HCT116 (cell line): ENCODE results near the gene RFC4. TPM values are rescaled to one million over a fixed set of nuclear protein-coding genes. Genes with fewer than 3 reads are reported as not detected.

ENCODE experiments used
- ATAC-seq: fragments of 200-7000 bp; cut with Tn5 transposase; 2 replicates; pipeline ENCODE4 v1.9.1; 2020; ENCODE audit warnings: mild to moderate bottlenecking, moderate library complexity
- BruUV-seq: library from RNA; stranded (reverse); fragments of 400-500 nt; replicated peaks from 2 replicates; lab custom pipeline; 2021; lab: Mats Ljungman, UMichigan
- CTCF ChIA-PET: fragments of 300-600 bp; sonication (Branson Sonifier 250); formaldehyde crosslinking; loops from one replicate; lab custom pipeline; 2021; ENCODE audit warnings: antibody characterized with exemption; lab: Charles Lee
- POLR2A ChIA-PET: fragments of 300-600, 350-600 bp; sonication (Branson Sonifier 250); formaldehyde crosslinking; loops from one replicate; lab custom pipeline; 2021; ENCODE audit warnings: antibody characterized with exemption; lab: Charles Lee
- RAD21 ChIA-PET, 2 experiments: fragments of 300-600 bp; sonication (Branson Sonifier 250); formaldehyde crosslinking; loops; one replicate each; lab custom pipeline; 2023; ENCODE audit warnings: low total read pairs in 2 of 2; ENCODE audit not compliant: uncharacterized antibody in 2 of 2, unreplicated experiment in 2 of 2, low non-redundant PET in 1 of 2; lab: Charles Lee
- DNase-seq: peaks from one replicate; pipeline ENCODE4 v3.0.0-alpha.2; 2010; ENCODE audit warnings: low read depth, low spot score
- H2AFZ ChIP-seq: fragments of 200-600 bp; shearing (Covaris generic), sonication (generic); 2 replicates; pipeline ENCODE4 v1.6.1; 2017; ENCODE audit warnings: low read depth, mixed run types, mixed read lengths, antibody characterized with exemption, low read length; ENCODE audit not compliant: poor library complexity, severe bottlenecking
- H3K27ac ChIP-seq: 2 replicates; pipeline ENCODE4 v1.5.1; 2012; ENCODE audit warnings: low read depth, low read length
- H3K27me3 ChIP-seq: fragments of 200-600 bp; sonication (generic); 2 replicates; pipeline ENCODE4 v1.6.1; 2016; ENCODE audit warnings: mixed run types, low read length, mixed read lengths; ENCODE audit not compliant: insufficient read depth
- H3K36me3 ChIP-seq, 2 experiments: fragments of 200-500 bp in 1 of 2; fragments of 200-600 bp in 1 of 2; sonication (Bioruptor generic) in 1 of 2; sonication (generic) in 1 of 2; 2 replicates each; pipeline versions ENCODE4 v1.5.1 to v1.6.1; 2014 to 2016; ENCODE audit warnings: low read length in 2 of 2, inconsistent platforms in 1 of 2, mixed read lengths in 1 of 2, mixed run types in 1 of 2; ENCODE audit not compliant: insufficient read depth in 2 of 2, control insufficient read depth in 1 of 2
- H3K4me1 ChIP-seq, 2 experiments: fragments of 200-600 bp in 1 of 2; sonication (generic) in 1 of 2; 2 replicates each; pipeline versions ENCODE4 v1.5.1 to v1.6.1; 2012 to 2017; ENCODE audit warnings: low read length in 2 of 2, inconsistent platforms in 1 of 2, mild to moderate bottlenecking in 1 of 2, mixed read lengths in 1 of 2, mixed run types in 1 of 2, moderate library complexity in 1 of 2; ENCODE audit not compliant: insufficient read depth in 2 of 2, control insufficient read depth in 1 of 2
- H3K4me2 ChIP-seq: fragments of 200-600 bp; sonication (generic); 2 replicates; pipeline ENCODE4 v1.6.1; 2017; ENCODE audit warnings: mixed run types, low read length, mixed read lengths
- H3K4me3 ChIP-seq, 2 experiments: fragments of 200-600 bp in 1 of 2; sonication (generic) in 1 of 2; replicated peaks in 1 of 2; 2 replicates each; pipeline ENCODE4 v1.5.1; 2011 to 2016; ENCODE audit warnings: low read length in 2 of 2, control low read depth in 1 of 2, low read depth in 1 of 2, mild to moderate bottlenecking in 1 of 2, mixed read lengths in 1 of 2, mixed run types in 1 of 2
- H3K79me2 ChIP-seq: fragments of 200-600 bp; sonication (generic); 2 replicates; pipeline ENCODE4 v1.6.1; 2017; ENCODE audit warnings: mild to moderate bottlenecking, mixed run types, low read length, moderate library complexity, mixed read lengths; ENCODE audit not compliant: insufficient read depth
- H3K9ac ChIP-seq: fragments of 200-600 bp; sonication (generic); 2 replicates; pipeline ENCODE4 v1.6.1; 2016; ENCODE audit warnings: low read length, mixed read lengths
- H3K9me2 ChIP-seq: fragments of 200-600 bp; sonication (generic), shearing (Covaris generic); 2 replicates; pipeline ENCODE4 v1.6.1; 2017; ENCODE audit warnings: mixed run types, mild to moderate bottlenecking, moderate library complexity; ENCODE audit not compliant: insufficient read depth
- H3K9me3 ChIP-seq, 2 experiments: fragments of 200-500 bp in 1 of 2; fragments of 200-600 bp in 1 of 2; sonication (Bioruptor generic) in 1 of 2; sonication (generic) in 1 of 2; 2 replicates each; pipeline ENCODE4 v1.6.1; 2014 to 2017; ENCODE audit warnings: low read length in 2 of 2, mixed read lengths in 2 of 2, inconsistent platforms in 1 of 2, low read depth in 1 of 2, mild to moderate bottlenecking in 1 of 2, mixed run types in 1 of 2, moderate library complexity in 1 of 2; ENCODE audit not compliant: control insufficient read depth in 1 of 2, insufficient read depth in 1 of 2
- H4K20me1 ChIP-seq: fragments of 200-600 bp; sonication (generic), shearing (Covaris generic); 2 replicates; pipeline ENCODE4 v1.6.1; 2017; ENCODE audit warnings: mixed run types, mild to moderate bottlenecking, moderate library complexity; ENCODE audit not compliant: insufficient read depth
- CTCF ChIP-seq, 3 experiments: fragments of 200-600 bp in 1 of 3; sonication (generic) in 1 of 3; IDR thresholded peaks in 2 of 3; conservative IDR thresholded peaks in 1 of 3; 2 replicates each; pipeline ENCODE4 v1.5.1; 2012 to 2017; ENCODE audit warnings: low read depth in 2 of 3, low read length in 2 of 3, antibody characterized with exemption in 1 of 3, borderline replicate concordance in 1 of 3, control low read depth in 1 of 3, mild to moderate bottlenecking in 1 of 3, mixed read lengths in 1 of 3, mixed run types in 1 of 3, moderate library complexity in 1 of 3; ENCODE audit not compliant: insufficient read depth in 1 of 3
- EGR1 ChIP-seq: IDR thresholded peaks from 2 replicates; pipeline ENCODE4 v1.6.1; 2012; ENCODE audit warnings: low read depth
- FOSL1 ChIP-seq: IDR thresholded peaks from 2 replicates; pipeline ENCODE4 v1.6.1; 2012; ENCODE audit warnings: low read depth
- JUND ChIP-seq: IDR thresholded peaks from 2 replicates; pipeline ENCODE4 v1.6.1; 2012
- MAX ChIP-seq: IDR thresholded peaks from 2 replicates; pipeline ENCODE4 v1.6.1; 2012
- POLR2A ChIP-seq: IDR thresholded peaks from 2 replicates; pipeline ENCODE4 v1.7.0; 2011; ENCODE audit warnings: borderline replicate concordance; ENCODE audit not compliant: insufficient read depth, insufficient read length; ENCODE audit errors: extremely low read depth
- POLR2AphosphoS5 ChIP-seq: IDR thresholded peaks from 2 replicates; pipeline ENCODE4 v1.6.1; 2011; ENCODE audit warnings: mild to moderate bottlenecking, low read depth, low read length, moderate library complexity
- RAD21 ChIP-seq: IDR thresholded peaks from 2 replicates; pipeline ENCODE4 v1.6.1; 2012; ENCODE audit warnings: low read depth, mild to moderate bottlenecking
- REST ChIP-seq: IDR thresholded peaks from 2 replicates; pipeline ENCODE4 v1.6.1; 2012; ENCODE audit warnings: low read depth
- YY1 ChIP-seq: IDR thresholded peaks from 2 replicates; pipeline ENCODE4 v1.6.1; 2011; ENCODE audit warnings: low read length, low read depth, moderate library complexity, mild to moderate bottlenecking; ENCODE audit not compliant: insufficient replicate concordance; ENCODE audit errors: extremely low read depth
- ZFX ChIP-seq: fragments of 450-650 bp; IDR thresholded peaks from 2 replicates; pipeline ENCODE4 v1.6.1; 2017
- ZNF274 ChIP-seq: fragments of 200-500 bp; sonication (Bioruptor generic); IDR thresholded peaks from 2 replicates; pipeline ENCODE4 v1.6.1; 2014; ENCODE audit warnings: mild to moderate bottlenecking, low read depth, low read length, inconsistent platforms
- intact Hi-C: fragments of 100-400 bp; cut with micrococcal nuclease; formaldehyde crosslinking; loops from 2 replicates; pipeline ENCODE4 v1.10.0; 2022
- total RNA-seq: library from RNA; stranded (reverse); gene quantifications from one replicate; pipeline ENCODE4 v1.2.1, GENCODE V29; 2021; ENCODE audit not compliant: unreplicated experiment

The RFC4 gene
- total RNA-seq, 1 experiment from 2014 or later: 86.2 TPM

GRCh38 chr3:186786922-186787321 lies 19.4 kb downstream of the RFC4 start:
- ChIA-PET CTCF (interaction anchor here (1.0 kb wide), 1 partner anchor 170 kb away, joined by 3 read pairs; no protein-coding TSS in a partner anchor), RAD21 (no interaction called here)
- H3K36me3 ChIP-seq: peaks cover 56 to 58% of the 10 kb centered on the region in 2 experiments
- no peak overlapping the region for H3K4me3 ChIP-seq
- H3K27me3 ChIP-seq: no peaks in the 10 kb centered on the region
- no peak for TF ChIP-seq JUND
- TF ChIP-seq, all 23 proteins: peak for 0
- ATAC-seq (no peak), DNase-seq (no peak)
- no TSS peak for BruUV-seq
- Histone ChIP-seq H3K4me1 (peaks cover 0 to 14% of the 10 kb centered on the region in 2 experiments; a peak in 2 of 4 replicates), H3K27ac (peak overlapping the region; percentile 2; the same call in 1 of the 2 replicates), H3K9ac (no peak overlapping the region), H3K9me3 (no peaks in the 10 kb centered on the region), H3K4me2 (no peak overlapping the region), H3K79me2 (peaks cover 62% of the 10 kb centered on the region), H4K20me1 (peaks cover 46% of the 10 kb centered on the region), H3K9me2 (no peaks in the 10 kb centered on the region), H2AFZ (no peak overlapping the region)
- intact Hi-C loops: no loop called here
- POLR2A ChIA-PET: no interaction called here

GRCh38 chr3:186785495-186786018 lies 20.7 kb downstream of the RFC4 start:
- RAD21 ChIA-PET: no interaction called here
- H3K9ac ChIP-seq: peak overlapping the region; percentile 96
- H3K27ac ChIP-seq: peak overlapping the region; percentile 99; the same call in 1 of the 2 replicates
- peak overlapping the region; percentile 87 to 92 for H3K4me3 ChIP-seq
- no peaks in the 10 kb centered on the region for H3K27me3 ChIP-seq
- H3K79me2 ChIP-seq: peaks cover 62% of the 10 kb centered on the region
- POLR2A ChIA-PET: interaction anchor here (0.7 to 1.6 kb wide), 2 partner anchors 13 to 32 kb away, joined by 3 to 4 read pairs; no protein-coding TSS in a partner anchor
- peak overlapping the region; percentile 83 for H3K4me2 ChIP-seq
- peaks cover 46% of the 10 kb centered on the region for H4K20me1 ChIP-seq
- H2AFZ ChIP-seq: no peak overlapping the region
- peaks cover 0 to 13% of the 10 kb centered on the region in 2 experiments; a peak in 2 of 4 replicates for H3K4me1 ChIP-seq
- intact Hi-C loops: no loop called here
- ATAC-seq (no peak), DNase-seq (no peak)
- H3K9me2 ChIP-seq: no peaks in the 10 kb centered on the region
- CTCF ChIA-PET: no interaction called here
- H3K9me3 ChIP-seq: no peaks in the 10 kb centered on the region
- peaks cover 55 to 58% of the 10 kb centered on the region in 2 experiments for H3K36me3 ChIP-seq
- no TSS peak for BruUV-seq
- no peak for TF ChIP-seq MAX
- TF ChIP-seq RAD21: no peak
- no peak for TF ChIP-seq CTCF (IDR thresholded peaks at IDR 0.05 in 2 of 3, conservative IDR thresholded peaks at IDR 0.05 in 1 of 3; ENCODE audit: borderline replicate concordance in 1 of 3, insufficient read depth in 1 of 3, low read depth in 2 of 3, low read length in 2 of 3)
- TF ChIP-seq ZNF274: no peak
- TF ChIP-seq ZFX: no peak
- TF ChIP-seq FOSL1: no peak
- TF ChIP-seq POLR2AphosphoS5: peak; percentile 30; the same call in 1 of the 2 replicates
- no peak for TF ChIP-seq POLR2A
- no peak for TF ChIP-seq REST
- no peak for TF ChIP-seq YY1
- no peak for TF ChIP-seq EGR1
